Umbilical cord (tissue), 2 donors: Measurements from ENCODE around the gene BNC1. TPM values are rescaled to one million over a fixed set of nuclear protein-coding genes. Genes with fewer than 3 reads are reported as not detected.
"Not testable (repeated sequence)": the region's sequence is repeated elsewhere in the genome, so short reads cannot be mapped to it uniquely, and the experiment has no call there.

Source experiments
- DNase-seq: peaks from one replicate; pipeline ENCODE4 v3.0.0-alpha.2; 2015; ENCODE audit warnings: low spot score
- total RNA-seq: library from RNA; depleted of rRNA; stranded (reverse); fragments of >200 nt; gene quantifications from one replicate; pipeline ENCODE4 v1.2.3, GENCODE V29; 2014; ENCODE audit warnings: low replicate concordance; ENCODE audit not compliant: insufficient read depth

Gene BNC1
- total RNA-seq, 1 donor from 2014 or later, result 6.3 TPM

DNA sequence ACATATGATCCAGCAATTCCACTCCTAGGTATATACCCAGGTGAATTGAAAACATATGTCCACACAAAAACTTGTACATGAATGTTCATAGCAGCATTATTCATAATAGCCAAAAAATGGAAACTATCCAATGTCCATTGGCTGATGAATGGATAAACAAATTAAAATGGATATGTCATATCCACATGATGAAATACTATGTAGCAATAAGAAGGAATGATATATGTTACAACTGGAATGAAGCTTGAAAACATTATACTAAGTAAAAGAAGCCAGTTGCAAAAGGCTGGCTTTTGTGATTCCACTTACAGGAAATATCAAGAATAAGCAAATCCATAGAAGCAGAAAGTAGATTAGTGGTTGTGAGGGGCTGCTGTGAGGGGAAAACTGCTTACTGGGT, 33.7 kb downstream of the BNC1 start:
- DNase-seq, result peak; percentile 4

- DNase-seq, result no peak
Observed at GRCh38 chr15:83249030-83249343, 35.5 kb downstream of the BNC1 start.

DNA sequence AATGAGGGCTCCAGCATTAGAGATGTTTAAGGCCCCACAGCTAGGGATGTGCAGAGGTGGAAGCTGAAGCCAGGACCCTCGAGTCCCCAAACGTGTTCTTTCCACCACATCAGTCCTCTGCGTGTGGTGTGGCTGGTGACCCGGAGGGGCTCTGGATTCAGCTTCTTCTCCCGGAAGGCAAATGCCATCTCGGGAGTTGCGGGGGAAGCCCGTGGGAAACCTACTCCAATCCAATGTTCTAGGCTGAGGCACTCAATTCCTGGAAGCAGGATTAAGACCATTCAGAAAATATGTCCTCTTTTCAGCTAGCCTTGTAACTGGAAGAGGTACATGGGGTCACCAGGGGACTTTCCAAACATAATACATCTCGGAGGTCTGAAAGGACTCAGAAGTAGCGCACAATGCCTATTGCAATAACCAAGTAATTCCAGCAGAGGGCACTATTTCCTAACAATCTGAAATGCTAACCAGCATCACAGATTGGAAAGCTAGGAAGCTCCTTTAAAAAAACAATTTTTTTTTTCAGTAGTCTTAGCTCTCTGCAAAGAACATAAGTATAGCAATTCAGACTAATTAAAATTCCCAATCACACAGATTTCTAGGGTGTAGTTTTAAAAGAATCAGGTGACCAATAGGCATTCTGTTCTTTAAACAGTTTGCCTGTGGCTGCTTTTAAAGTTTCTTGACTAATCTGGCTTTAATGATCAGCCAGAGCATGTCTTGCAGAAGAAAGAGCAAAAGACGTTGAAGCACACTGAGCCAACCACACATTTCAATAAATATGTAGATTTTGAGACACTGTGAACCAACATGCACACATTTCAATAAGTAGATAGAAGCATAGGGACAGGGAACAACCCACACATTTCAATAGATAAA, 36.1 kb downstream of the BNC1 start:
- DNase-seq, result peak; percentile 80

DNA sequence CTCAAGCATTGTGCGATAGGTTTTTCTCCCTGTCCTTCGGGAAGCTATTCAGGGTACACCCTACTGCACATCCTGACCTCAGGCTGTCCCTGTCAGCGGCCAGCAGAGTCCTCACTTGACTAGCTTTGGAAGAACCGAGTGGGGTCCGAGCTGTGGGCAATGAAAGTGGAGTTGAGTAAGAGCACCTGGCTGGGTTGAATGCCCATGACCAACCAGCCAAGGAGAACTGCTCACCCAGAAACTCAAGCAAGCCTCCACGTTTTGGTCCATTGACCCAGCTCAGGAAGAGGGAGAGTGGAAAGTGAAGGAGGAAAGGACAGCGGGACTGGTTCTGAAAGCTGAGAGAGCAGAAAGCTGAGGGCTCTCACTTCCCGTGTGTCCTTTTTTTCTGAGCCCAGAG, 40.8 kb downstream of the BNC1 start:
- DNase-seq, result no peak

GRCh38 chr15:83230242-83230641, 54.2 kb downstream of the BNC1 start:
- no peak for DNase-seq

- DNase-seq, result no peak
Observed at GRCh38 chr15:83225449-83225848, 59.0 kb downstream of the BNC1 start.

DNA sequence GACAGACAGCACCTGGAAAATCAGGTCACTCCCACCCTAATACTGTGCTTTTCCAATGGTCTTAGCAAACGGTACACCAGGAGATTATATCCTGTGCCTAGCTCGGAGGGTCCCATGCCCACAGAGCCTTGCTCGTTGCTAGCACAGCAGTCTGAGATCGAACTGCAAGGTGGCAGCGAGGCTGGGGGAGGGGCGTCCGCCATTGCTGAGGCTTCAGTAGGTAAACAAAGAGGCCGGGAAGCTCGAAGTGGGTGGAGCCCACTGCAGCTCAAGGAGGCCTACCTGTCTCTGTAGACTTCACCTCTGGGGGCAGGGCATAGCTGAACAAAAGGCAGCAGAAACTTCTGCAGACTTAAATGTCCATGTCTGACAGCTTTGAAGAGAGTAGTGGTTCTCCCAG, 62.7 kb downstream of the BNC1 start:
- DNase-seq, result not testable (repeated sequence)

GRCh38 chr15:83219026-83219425, 65.4 kb downstream of the BNC1 start:
- no peak for DNase-seq

- DNase-seq, result no peak
Observed at GRCh38 chr15:83215306-83215705, 69.2 kb downstream of the BNC1 start.

DNA sequence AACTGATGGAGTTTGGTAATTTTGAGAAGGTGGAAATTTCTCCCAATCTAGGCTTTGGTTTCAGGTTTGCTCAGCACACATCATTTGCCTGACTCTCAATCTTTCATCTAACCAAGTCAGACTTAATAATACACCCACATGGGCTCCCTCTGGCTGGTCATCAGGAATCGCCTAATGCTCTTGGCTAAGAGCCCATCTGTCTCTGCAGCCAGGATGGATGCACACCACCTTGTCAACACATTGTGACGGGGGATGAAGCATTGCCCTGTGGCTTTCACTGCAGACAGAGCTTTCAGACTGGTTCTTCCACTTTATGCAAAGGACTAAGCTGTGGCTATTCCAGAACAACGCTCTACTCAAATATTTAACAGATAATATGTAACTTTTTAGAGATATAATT, 73.8 kb downstream of the BNC1 start:
- DNase-seq, result no peak

DNA sequence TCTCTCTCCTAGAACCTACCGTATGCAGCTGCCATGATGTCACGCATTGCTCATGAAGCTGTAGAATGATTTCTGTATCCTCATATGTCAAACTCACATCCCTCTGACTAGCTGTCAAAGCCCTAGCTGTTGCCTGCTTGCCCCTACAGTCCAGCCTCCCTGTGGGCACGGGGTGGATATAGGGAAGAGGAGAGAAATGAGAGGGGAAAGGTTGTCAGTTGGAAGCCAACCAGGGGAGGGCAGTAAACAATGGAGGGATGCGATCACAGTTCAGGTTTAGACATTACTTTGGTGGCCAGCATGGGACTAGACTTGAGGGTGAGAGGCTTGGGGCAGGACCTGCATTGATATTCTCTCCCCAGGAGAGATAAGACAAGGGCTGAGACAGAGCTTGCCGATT, 75.1 kb downstream of the BNC1 start:
- DNase-seq, result no peak

- no peak for DNase-seq
Observed at GRCh38 chr15:83208367-83208661, 76.2 kb downstream of the BNC1 start.

GRCh38 chr15:83207660-83208366, 76.7 kb downstream of the BNC1 start, which contains the start of gene HDGFL3:
Gene HDGFL3, minus strand, starts transcription at chr15:83207823. Its CDS starts 409 bp downstream, at chr15:83207414.
- DNase-seq, result peak; percentile 59

GRCh38 chr15:83207009-83207659, 77.3 kb downstream of the BNC1 start:
- peak; percentile 42 for DNase-seq

DNA sequence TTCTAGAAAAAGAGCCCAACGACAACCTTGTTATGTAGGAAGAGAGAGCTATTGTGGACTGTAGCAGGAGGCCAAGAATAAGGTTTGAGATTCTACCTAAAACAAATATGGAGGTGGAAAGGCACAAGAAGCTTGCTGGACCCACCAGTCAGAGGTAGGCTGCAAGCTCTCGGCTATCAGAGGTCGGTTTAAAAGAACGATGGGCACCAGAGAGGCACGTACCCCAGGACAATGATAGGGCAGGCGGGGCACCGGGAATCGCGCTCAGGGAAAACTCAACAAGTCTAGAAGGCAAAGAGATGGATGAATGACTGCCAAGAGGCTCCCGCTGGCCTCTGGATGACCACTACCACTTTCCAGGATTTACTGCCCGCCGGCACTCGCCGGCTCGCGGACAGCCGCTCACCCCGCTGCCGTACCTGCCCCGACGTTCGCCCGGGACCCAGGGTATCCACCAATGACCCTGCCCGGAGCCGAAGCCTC, 77.9 kb downstream of the BNC1 start:
- peak; percentile 20 for DNase-seq

Other genes with a start within 250 kb of the BNC1 start
- 65.5 TPM for gene BTBD1, start 217.4 kb downstream of the BNC1 start, total RNA-seq
- gene TM6SF1, start 177.0 kb downstream of the BNC1 start, total RNA-seq, result 4.6 TPM
- 25.8 TPM for gene HDGFL3, start 76.8 kb downstream of the BNC1 start, total RNA-seq
- gene SH3GL3, start 162.7 kb upstream of the BNC1 start, total RNA-seq, result 24.8 TPM